NCI-H1417 treated with DMSO at 0.1 percent for 48 hours (cell line): ENCODE measurements around the gene CNOT6L.

Source experiments
- DNase-seq: peaks from one replicate; lab custom pipeline; 2025; lab: John Stamatoyannopoulos, UW

The CNOT6L gene

GRCh38 chr4:77820649-77821561 is 1.7 kb upstream of the CNOT6L start:
- no peak for DNase-seq

GRCh38 chr4:77819843-77820648 is 878 bp upstream of the CNOT6L start:
- peak; percentile 80 for DNase-seq

- DNase-seq, result no peak
These were observed 255 bp upstream of the CNOT6L start for GRCh38 chr4:77819404-77819842.

DNA sequence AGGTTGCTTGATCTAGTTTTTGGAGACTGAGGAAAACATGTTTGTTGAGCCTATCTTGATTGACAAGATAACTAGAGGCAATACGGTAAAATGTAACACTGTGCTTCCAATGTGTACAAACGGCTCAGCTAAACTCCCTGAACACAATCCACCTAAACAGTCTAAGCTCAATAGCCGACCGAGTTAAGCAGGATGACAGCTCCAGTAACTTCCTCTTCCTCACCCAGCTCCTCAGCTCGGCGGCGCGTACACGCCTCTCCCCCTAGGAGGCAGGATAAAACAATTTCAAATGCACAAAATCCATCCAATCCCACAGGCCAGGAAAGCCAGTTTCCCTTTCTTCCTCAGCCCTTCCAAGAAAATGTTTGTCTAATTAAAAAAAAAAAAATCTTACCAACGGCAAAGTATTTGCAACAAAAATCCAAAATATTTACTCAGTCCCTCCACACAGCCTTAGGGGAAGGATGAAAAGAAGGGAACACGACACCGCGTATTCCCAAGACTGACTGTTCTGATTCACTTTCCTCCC is 1.0 kb downstream of the CNOT6L start:
- DNase-seq, result peak; percentile 24

GRCh38 chr4:77817304-77818072 is 1.7 kb downstream of the CNOT6L start:
- no peak for DNase-seq

- DNase-seq, result no peak
These were observed 2.6 kb downstream of the CNOT6L start for GRCh38 chr4:77816546-77816945.

DNA sequence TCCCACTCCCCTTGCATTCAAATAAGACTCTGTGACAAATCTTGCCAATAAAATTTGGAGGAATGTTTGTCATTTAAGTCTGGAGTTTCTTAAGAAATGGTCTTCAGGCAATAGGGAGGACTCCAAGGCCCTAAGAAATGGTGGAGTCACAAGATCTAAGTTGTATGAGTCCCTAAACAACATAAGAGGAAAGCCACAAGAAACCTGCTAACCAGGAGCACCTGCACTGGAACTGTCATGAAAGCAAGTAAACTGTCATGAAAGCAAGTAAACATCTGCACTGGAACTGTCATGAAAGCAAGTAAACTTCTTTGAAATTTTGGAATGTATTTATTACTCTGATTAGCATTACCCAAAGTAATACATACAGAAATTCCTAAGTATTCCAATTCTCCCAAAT is 3.5 kb downstream of the CNOT6L start:
- DNase-seq, result no peak

GRCh38 chr4:77805840-77806239 is 13.3 kb downstream of the CNOT6L start:
- DNase-seq, result no peak

DNA sequence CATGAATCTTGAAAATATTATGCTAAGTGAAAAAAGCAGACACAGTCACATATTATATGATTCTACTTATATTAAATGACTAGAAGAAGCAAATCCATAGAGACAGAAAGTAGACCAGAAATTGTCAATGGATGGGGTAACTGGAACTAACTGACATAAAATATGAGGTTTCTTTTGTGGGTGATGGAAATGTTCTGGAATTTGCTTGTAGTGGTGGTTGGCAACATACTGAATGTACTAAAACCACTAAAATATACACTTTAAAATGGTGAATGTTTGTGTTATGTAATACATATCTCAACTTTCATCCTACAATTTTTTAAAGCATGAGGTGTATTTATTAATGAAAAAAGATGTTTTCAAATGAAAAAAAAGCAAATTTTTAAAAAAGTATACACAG is 14.7 kb downstream of the CNOT6L start:
- no peak for DNase-seq

DNA sequence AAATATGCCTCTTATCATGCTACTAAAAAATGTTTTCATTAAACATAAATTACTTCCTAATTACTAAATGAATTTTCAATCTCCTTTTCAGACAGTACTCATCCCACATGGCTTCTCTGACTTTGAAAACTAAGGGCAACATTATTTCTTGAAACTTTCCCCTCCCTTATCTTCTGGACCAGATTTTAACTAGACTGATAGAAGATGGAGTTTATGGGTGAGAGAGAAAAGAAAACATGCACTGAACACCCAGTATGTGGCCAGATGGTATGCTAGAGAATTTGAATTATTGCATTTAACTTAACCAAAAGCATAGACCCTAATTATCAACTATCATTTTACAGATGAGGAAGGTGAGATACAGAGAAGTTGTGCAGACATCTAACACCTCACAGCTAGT is 16.8 kb downstream of the CNOT6L start:
- DNase-seq, result no peak

DNA sequence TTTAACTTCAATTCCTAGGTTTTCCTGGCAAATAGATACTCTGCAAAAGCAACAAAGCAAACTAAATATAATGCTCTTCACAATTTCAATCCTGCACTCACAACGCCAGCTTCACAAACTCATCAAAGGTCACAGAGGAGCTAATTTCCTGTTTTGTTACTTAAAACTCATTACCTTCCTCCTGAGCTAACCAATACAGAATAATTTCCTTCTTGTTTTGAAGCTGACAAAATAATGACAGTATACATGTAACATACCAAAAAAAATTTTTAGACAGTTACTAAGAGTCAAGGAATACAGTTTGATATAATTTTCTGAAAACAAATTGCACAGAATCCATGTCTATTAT is 17.9 kb downstream of the CNOT6L start:
- no peak for DNase-seq

- DNase-seq, result no peak
These were observed 18.5 kb downstream of the CNOT6L start for GRCh38 chr4:77800483-77801259.

DNA sequence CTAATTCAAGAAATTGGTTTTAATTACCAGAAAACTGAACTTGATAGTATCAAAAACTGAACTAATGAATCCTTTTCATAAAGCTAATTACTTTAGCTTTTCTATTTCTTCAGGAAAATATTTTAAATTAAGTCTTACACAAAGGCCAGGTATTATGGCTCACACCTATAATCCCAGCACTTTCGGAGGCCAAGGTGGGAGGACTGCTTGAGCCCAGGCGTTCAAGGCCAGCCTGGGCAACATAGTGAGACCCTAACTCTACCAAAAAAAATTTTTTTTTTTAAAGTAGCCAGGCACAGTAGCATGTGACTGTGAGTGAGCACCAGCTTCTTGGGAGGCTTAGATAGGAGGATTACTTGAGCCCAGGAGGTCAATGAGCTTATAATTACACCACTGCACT is 19.1 kb downstream of the CNOT6L start:
- DNase-seq, result no peak

GRCh38 chr4:77798385-77798784 is 20.8 kb downstream of the CNOT6L start:
- DNase-seq, result no peak

GRCh38 chr4:77797239-77797638 is 21.9 kb downstream of the CNOT6L start:
- no peak for DNase-seq

DNA sequence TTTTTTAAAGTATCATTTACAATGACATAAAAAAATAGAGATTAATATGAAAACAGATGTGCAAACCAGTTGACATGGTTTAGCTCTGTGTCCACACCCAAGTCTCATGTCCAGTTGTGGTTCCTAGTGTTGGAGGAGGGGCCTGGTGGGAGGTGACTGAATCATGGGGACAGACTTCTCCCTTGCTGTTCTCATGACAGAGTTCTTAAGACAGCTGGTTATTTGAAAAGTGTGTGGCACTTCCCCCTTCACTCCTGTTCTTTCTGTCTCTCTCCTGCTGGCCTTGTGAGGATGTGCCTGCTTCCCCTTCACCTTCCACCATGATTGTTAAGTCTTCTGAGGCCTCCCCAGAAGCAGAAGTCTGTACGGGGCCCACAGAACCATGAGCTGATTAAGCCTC is 23.8 kb downstream of the CNOT6L start:
- DNase-seq, result no peak

- no peak for DNase-seq
These were observed 29.0 kb downstream of the CNOT6L start for GRCh38 chr4:77790146-77790545.

GRCh38 chr4:77788990-77789389 is 30.2 kb downstream of the CNOT6L start:
- no peak for DNase-seq

- no peak for DNase-seq
These were observed 31.2 kb downstream of the CNOT6L start for GRCh38 chr4:77787969-77788368.

DNA sequence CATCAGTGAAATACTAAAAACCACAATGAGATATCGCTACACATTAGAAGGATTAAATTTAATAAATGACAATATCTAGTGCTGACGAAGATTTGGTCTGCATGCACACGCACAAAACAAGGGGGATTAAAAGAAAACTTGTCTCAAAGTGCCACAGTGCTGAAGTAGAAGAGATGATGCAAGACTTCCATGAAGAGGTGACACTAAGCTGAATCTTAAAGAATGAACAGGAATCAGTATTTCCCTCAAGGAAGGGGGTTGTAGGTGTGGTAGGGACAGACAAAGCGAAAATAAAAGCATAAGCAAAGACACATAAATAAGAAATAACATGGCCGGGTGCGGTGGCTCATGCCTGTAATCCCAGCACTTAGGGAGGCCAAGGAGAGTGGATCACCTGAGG is 33.5 kb downstream of the CNOT6L start:
- DNase-seq, result no peak

DNA sequence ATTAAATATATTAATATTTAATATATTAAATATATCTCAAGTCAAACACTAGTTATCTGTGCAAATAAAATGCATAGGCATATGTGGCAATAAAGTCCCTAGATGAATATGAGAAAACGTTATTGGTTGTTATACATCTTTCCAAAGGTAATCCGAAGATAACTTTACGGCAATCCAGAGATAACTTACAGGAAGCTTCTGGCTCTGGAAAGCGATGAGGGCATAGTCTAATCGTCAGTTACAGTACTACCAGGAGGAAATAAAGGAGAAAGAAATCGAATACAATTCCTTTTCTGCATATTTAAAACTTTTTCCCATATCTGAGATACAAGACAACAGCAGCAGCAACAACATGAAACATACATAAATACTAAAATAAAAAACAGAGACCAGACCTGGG is 35.3 kb downstream of the CNOT6L start:
- DNase-seq, result no peak
